AG09309 (cell line): ENCODE results near the gene TMEM222.

ENCODE experiments used
- DNase-seq: peaks from one replicate; pipeline ENCODE4 v3.0.0-alpha.2; 2010; ENCODE audit warnings: low read depth
- H3K4me3 ChIP-seq: 2 replicates; pipeline ENCODE4 v1.5.1; 2011; ENCODE audit warnings: mild to moderate bottlenecking, low read depth, low read length, moderate library complexity; ENCODE audit not compliant: control insufficient read depth
- TF ChIP-seq, protein P1 (sequence below): IDR thresholded peaks from 2 replicates; pipeline ENCODE4 v1.5.1; 2011; ENCODE audit warnings: mild to moderate bottlenecking, low read depth, low read length, inconsistent platforms; ENCODE audit not compliant: insufficient read depth, control insufficient read depth; ENCODE audit errors: missing control alignments

The TMEM222 gene

GRCh38 chr1:27367160-27367650, 45.2 kb downstream of the TMEM222 start:
- TF ChIP-seq, protein P1, sequence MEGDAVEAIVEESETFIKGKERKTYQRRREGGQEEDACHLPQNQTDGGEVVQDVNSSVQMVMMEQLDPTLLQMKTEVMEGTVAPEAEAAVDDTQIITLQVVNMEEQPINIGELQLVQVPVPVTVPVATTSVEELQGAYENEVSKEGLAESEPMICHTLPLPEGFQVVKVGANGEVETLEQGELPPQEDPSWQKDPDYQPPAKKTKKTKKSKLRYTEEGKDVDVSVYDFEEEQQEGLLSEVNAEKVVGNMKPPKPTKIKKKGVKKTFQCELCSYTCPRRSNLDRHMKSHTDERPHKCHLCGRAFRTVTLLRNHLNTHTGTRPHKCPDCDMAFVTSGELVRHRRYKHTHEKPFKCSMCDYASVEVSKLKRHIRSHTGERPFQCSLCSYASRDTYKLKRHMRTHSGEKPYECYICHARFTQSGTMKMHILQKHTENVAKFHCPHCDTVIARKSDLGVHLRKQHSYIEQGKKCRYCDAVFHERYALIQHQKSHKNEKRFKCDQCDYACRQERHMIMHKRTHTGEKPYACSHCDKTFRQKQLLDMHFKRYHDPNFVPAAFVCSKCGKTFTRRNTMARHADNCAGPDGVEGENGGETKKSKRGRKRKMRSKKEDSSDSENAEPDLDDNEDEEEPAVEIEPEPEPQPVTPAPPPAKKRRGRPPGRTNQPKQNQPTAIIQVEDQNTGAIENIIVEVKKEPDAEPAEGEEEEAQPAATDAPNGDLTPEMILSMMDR: no peak
- H3K4me3 ChIP-seq: peak overlapping the region; percentile 83

GRCh38 chr1:27368869-27369582, 47.1 kb downstream of the TMEM222 start:
- TF ChIP-seq, protein P1: peak; percentile 40
- no peak for DNase-seq
- no peak overlapping the region for H3K4me3 ChIP-seq

More at GRCh38 chr1:27367160-27367650, 45.2 kb downstream of the TMEM222 start:
- no peak for DNase-seq

- TF ChIP-seq, protein P1: no peak
- no peak for DNase-seq
Observed at GRCh38 chr1:27372022-27372807, 50.3 kb downstream of the TMEM222 start.

GRCh38 chr1:27372808-27373690, 51.1 kb downstream of the TMEM222 start:
- H3K4me3 ChIP-seq: no peak overlapping the region
- TF ChIP-seq, protein P1: peak; percentile 38
- no peak for DNase-seq

More at GRCh38 chr1:27372022-27372807, 50.3 kb downstream of the TMEM222 start:
- no peak overlapping the region for H3K4me3 ChIP-seq

DNA sequence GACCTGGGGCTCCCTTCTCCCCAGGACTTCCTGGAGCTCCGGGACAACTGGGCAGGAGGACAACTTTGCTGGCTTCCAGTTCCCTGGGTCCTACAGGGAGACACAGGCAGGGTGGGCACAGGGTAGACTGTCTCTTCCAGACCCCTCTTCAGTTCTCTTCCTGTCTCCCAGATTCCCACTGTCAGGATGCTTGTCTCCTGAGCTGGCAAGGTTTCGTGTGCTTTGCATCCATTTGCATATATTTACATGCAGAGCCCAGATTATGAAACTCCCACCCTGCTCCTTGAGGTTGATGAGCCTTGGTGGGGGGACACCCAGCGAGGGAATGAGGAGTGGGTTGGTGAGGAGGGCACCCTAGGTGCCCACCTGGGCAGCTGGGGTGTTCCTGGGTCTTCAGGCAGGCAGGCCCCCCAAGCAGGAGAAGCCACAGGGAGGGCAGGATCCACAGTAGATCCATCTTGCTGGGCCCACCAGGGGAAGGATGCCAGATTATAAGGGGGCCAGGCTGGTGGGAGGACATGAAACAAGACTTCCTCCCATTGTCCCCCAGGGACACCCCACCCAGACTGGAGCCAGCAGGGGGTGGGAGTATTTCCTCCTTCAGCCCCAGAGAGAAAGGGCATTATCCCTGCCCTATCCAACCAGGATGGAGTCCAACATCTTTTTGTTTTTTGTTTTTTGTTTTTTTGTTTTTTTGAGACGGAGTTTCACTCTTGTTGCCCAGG, 52.6 kb downstream of the TMEM222 start, which contains the start of gene FCN3:
Gene FCN3 (minus strand): TSS at position 463 of the 725 bp plus-strand sequence. CDS start 6 bp downstream, at position 457.
- TF ChIP-seq, protein P1: no peak
- H3K4me3 ChIP-seq: no peak within 1 kb of the TSS
- DNase-seq: no peak
